HG03139 (cell line): ENCODE data around the gene PTPRH.

Experiments
- ATAC-seq: cut with Tn5 transposase; IDR thresholded peaks from one replicate; pipeline ENCODE4 v1.9.1; 2021; ENCODE audit not compliant: unreplicated experiment

PTPRH gene

DNA sequence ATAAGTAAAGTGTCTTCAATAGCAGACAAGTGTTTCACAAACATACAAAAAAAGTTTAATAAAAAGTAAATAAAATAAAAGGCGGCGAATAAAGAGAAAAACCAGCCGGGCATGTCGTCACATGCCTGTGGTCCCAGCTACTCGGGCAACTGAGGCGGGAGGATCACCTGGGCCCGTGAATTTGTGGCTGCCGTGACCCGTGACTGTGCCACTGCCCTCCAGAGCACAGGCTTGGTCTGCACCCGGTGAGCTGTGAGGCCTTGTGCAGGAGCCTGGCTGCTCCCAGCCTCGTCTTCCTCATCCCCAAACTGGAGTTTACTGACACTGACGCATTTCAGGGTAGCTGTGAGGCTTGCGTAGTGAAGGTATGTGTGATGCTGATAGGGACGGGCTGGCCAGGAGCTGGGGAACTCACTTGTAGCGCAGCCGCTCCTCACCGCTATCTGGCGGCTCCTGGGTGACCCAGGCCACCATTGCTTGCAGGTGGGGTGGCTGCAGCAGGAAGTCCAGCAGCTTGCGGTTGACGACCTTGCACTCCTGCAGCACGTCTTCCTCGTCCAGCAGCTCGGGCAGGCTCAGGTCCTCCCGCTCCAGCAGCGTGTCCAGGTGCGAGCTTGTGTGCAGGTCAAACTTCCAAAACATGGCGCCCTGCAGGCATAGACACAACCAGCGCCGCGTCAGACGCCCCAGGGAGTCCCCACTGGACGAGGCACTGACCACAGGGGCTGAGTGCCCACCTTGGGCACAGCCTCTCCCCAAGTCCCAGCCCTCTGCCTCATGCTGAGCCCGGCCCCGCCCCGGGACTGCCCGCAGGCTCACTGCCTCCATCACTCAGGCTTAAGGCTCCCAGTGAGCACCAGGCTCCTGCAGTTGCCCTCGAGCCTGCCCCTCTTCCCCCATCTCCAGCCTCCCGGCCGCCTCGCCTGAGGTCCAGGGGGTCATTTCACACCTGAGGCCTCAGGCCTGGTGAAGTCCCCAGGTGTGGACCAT is 37.5 kb upstream of the PTPRH start:
- ATAC-seq, result no peak

DNA sequence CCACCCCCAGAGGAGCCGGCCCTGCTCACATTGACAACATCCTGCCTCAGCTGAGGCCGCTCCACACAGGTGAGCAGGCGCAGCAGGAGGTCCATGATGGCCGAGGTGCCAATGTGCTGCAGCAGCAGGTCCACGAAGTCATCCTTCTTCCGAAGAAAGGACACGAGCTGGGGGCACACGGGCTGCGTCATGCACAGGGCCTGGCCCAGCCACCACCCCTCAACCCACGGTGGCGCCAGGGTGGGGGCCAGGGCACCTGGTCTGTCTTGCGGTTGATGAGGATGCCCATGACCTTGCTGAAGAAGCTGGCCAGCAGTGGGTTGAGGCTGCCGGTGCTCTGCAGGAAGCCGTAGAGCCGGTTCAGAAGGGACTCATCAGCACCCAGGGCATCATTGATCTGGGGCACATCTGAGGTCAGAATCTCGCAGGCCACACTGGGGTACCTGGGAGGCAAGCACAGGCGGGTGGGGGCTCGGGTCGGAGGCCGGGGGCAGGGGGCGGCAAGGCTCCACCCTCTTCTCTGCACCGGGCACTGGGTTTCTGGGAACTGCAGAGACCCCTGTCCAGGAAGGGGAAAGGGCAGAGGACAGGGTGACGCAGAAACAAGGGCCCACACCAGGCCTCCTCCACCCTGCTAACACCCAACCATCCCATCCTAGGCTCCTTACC is 36.1 kb upstream of the PTPRH start:
- ATAC-seq, result no peak

GRCh38 chr19:55244004-55244680 is 34.8 kb upstream of the PTPRH start:
- ATAC-seq, result no peak

DNA sequence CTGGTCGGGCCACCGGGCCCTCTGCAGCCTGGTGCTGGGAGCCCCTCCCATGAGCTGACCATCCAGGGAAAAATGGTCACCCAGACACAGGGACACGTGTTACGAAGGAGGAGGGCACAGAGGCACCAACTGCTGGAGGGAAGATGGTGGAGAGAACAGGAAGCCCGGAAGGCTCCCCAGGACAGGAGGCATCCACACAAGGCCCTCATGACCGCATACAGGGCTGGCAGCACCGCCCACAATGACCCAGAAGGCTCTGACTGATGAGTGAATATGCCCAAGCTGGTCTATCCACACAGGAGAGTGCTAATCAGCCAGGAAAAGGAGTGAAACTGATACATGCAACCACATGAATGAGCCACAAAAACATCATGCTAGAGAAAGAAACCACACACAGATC is 33.2 kb upstream of the PTPRH start:
- ATAC-seq, result no peak

GRCh38 chr19:55241935-55242464 is 32.7 kb upstream of the PTPRH start:
- no peak for ATAC-seq

GRCh38 chr19:55241143-55241934 is 32.0 kb upstream of the PTPRH start:
- ATAC-seq, result no peak

DNA sequence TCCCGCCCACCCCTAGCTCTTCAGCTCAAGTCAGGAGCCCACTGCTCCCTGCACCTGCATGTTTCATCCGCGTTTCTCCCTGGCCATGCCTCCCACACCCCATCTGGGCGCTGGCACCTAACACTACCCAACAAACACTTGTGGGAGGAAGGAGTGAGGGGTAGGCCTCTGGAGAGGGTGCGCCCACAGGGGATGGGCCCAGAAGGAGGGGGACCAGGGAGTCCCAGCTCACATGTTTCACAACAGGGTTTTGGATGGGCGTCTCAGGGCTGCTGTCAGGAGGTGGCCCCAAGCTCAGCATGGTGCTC is 31.4 kb upstream of the PTPRH start:
- ATAC-seq, result no peak

- no peak for ATAC-seq
Observed at GRCh38 chr19:55239004-55239403, 29.7 kb upstream of the PTPRH start.

GRCh38 chr19:55238030-55238429 is 28.7 kb upstream of the PTPRH start:
- no peak for ATAC-seq

GRCh38 chr19:55232986-55233385 is 23.7 kb upstream of the PTPRH start:
- no peak for ATAC-seq

DNA sequence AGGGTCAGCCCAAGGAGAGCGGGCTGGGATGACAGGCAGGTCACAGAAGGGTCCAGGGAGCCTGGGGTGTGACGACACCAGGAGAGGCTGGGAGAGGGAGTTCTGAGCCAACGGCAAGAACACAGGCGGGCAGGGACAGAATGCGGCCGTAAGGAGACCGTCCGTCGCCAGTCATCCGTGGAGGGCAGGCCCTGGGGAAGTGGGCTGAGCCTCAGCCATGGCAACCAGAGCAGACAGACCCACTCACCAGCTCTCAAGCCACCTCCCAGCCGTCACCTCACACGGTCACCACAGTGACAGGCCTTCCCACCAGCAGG is 22.9 kb upstream of the PTPRH start:
- no peak for ATAC-seq

DNA sequence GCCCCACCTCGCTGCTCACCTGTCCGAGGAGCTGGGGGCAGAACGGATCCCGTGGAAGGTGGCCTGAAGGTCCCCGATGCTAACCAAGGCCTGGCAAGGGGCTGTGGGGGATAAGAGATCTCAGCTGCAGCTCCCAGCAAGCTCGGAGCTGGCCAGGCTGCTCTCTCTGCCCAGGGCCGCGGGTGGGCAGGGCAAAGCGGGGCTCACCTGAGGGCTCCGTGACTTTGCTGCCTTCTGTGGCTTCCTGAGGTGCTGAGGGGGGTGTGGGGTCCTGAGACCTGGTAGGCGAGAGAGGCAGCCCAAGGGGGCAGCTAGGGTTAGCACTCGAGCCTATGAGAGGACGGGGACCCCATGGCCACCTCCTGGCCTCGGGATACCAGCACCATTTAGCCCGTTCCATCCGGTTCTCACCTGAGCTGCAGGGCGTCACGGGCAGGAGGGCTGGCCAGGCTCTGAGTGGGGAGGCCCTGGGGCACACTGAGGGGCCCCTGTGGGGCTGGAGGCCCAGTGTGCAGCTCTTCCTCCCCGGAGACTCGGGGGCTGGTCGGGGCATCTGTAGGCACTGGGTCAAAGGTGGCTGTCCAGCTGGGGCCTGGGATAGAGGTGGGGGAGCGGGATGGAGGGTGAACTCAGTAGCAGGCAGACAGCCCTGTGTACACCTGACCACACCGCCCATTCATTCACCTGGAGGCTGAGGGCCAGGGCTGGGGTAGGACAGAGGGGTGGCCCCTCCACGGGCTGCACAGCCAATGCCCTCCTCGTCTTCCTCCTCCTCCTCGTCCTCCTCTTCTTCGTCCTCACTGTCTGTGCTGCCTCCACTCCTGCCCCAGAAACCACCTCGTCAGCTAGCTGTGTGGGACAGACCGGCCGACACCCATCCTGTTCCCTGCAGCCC is 22.3 kb upstream of the PTPRH start:
- ATAC-seq, result no peak

DNA sequence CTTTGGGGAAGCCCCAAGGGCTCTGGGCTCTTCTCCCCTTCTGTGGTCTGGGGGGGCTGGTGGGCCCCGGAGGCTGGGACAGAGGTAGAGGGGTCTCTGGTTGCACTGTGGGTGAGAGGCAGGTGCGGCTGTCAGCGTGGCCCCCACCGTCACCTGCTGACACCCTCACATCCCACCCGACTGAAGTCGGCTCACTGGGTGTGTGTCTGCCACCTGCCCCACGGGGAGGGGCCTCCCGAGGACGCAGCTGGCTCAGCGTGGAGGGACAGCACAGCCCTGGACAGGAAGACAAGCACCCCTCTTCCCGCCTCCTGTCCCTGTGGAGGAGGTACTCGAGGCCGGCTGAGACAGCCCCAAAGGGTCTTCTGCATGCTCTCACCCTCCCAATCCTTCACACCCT is 21.5 kb upstream of the PTPRH start:
- ATAC-seq, result no peak

DNA sequence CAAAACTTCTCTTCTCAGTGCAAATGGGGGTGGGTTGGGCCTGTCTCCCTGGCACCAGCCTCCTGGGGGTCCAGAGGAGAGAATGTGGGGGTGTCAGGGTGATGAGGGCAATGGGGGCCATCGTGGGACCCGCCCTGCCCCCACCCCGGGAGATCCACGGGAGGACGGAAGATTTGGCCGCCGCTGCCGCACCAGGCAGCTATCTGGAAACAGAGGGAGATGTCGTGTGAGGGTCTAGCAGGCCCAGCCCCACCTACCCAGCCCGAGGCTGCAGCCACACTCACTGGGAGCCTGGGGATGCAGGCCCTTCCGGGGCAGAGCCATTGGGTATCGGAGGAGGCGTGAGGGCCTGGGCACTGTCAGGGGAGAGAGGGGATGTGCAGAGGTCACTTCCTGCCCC is 21.0 kb upstream of the PTPRH start:
- no peak for ATAC-seq

DNA sequence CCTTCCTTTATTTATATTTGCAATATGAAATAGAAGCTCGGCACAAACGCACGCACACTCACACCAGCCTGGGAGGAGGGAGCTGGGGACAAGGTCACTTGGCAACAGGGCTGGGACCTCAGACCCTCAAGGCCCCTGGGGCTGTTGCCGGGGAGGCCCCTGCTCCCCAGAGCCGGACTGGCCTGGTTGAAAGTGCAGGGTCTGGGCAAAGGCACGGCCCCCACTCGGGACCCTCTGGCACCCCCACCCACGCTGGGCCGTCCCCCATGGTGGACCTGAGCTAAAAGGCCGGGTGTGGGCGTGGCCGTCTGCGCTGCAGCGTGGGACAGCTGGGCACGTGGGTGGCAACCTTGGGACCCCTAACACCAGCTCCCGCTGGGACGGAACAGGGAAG is 20.5 kb upstream of the PTPRH start:
- no peak for ATAC-seq

GRCh38 chr19:55229145-55229788 is 20.0 kb upstream of the PTPRH start:
- no peak for ATAC-seq

DNA sequence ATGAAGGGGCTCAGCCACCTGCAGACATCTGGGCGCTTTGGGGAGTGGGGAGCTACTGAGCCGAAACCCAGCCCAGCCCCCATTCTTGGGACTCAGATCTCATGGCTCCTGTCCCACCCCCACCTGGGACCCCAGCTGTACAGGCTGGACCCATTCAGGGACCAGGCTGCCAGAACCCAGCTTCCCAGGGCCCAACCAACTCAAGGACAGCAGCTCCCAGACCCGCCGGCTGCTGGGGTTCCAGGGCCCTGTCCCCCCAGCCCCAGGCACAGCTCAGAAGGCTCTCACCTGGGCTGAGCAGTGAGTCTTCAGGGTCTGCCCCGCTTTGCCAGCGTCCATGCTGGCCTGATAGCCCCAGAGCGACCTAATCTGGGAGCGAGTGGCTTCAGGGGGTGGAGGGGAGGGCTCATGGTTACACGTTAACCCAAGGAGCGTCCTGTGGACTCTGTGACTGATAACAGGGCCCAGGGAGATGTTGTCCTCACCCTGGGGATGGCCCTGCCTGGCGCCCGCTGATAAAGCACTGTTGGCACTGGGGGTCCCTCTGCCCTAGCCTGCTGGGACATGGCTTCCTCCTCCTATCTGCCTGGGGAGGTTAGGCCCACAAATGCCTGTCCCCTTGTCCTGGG is 19.2 kb upstream of the PTPRH start, which contains the start of gene TMEM86B:
TMEM86B (minus strand) TSS at position 361 of the 629 bp plus-strand sequence; CDS start at position 339, 22 bp downstream.
- ATAC-seq, result no peak

- ATAC-seq, result no peak
Observed at GRCh38 chr19:55228015-55228391, 18.7 kb upstream of the PTPRH start.
